ENCODE measurements around the gene MAP4.
"Not testable (repeated sequence)": the region's sequence is repeated elsewhere in the genome, so short reads cannot be mapped to it uniquely, and the experiment has no call there.

MAP4 gene

DNA sequence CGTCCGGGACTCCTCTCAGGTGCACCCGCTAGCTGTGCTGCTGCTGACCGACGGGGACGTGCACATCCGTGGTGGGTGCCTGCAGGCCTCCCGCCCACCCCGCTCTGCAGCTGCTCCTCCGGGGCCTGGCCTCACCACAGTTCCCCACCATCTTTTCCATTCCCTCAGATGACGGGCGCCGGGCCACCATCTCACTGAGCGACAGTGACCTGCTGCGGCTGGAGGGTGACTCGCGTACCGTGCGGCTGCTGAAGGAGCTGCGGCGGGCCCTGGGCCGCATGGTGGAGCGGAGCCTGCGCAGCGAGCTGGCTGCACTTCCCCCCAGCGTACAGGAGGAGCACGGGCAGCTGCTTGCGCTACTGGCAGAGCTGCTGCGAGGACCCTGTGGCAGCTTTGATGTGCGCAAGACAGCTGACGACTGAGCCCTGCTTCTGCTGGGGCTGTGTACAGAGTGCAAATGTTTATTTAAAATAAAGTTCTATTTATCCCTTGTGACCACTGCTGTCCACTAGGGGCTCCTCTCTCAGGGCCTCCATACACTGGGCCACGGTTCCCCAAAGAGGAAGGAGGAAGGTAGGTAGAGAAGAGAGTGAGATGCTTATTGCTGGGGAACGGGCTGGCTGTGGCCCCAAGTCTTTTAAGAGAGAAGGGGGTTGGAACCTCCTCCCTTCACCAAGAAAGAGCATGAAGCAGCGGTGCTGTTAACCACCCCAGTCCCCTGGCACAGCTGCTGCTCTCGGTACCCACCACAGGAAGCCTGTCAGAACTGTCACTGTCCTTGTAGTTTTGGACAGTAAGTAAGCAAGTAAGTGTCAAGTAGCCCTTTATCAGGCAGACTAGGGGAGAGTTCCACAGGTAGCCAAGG, 166.3 kb downstream of the MAP4 start:
- DNase-seq (ENCODE audit: insufficient read length, low spot score), result no peak
- FAIRE-seq, result no peak

DNA sequence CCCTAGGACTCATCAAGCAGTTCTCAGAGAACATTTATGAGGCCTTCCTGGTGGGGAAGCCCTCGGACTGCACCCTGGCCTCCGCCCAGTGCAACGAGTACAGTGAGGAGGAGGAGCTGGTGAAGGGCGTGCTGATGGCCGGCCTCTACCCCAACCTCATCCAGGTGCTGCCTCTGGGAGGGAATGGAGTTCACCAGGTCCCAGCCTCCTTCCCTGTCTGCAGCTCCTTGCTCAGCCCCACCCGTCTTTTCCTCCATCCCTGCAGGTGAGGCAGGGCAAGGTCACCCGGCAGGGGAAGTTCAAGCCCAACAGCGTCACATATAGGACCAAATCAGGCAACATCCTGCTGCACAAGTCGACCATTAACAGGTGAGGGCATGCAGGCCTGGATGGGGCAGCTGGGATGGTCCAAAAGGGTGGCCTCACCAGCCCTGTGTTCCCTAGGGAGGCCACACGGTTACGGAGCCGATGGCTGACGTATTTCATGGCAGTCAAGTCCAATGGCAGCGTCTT, 167.0 kb downstream of the MAP4 start:
- no peak for DNase-seq (ENCODE audit: insufficient read length, low spot score)
- FAIRE-seq, result no peak

DNA sequence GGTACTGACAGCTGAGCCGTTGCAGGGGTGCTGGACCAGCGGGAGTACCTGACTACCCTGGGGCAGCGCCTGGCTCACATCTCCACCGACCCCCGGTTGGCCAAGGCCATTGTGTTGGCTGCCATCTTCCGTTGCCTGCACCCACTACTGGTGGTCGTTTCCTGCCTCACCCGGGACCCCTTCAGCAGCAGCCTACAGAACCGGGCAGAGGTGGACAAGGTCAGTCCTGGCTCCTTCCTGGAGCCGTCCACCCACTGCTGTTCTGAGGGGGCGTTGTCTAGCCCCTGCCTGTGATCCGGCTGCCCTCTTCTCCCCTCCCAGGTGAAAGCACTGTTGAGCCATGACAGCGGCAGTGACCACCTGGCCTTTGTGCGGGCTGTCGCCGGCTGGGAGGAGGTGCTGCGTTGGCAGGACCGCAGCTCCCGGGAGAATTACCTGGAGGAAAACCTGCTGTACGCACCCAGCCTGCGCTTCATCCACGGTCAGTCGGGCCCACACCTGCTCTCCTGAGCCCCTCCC, 167.6 kb downstream of the MAP4 start:
- DNase-seq (ENCODE audit: insufficient read length, low spot score) (no peak), FAIRE-seq (no peak)

DNA sequence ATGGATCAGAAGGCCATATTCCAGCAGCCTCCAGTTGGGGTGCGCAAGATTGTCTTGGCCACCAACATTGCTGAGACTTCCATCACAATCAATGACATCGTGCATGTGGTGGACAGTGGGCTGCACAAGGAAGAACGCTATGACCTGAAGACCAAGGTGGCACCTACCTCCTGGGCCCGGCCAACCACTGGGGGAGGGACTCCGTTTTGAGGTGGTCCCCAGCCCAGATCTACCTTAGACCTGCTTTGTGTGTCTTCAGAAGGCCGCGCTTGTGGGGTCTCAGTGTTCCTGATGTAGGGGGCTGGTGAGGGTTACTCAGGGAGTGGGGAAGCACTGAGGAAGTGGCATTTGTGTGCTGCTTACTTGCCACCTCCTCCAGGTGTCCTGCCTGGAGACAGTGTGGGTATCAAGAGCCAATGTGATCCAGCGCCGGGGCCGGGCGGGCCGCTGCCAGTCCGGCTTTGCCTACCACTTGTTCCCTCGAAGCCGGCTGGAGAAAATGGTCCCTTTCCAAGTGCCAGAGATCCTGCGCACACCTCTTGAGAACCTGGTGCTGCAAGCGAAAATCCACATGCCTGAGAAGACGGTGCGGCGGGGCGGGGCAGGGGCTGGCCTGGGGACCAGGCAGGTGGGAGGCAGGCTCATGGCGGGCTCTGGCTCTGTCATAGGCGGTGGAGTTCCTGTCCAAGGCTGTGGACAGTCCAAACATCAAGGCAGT, 168.3 kb downstream of the MAP4 start:
- FAIRE-seq, result no peak
- DNase-seq (ENCODE audit: insufficient read length, low spot score), result no peak

DNA sequence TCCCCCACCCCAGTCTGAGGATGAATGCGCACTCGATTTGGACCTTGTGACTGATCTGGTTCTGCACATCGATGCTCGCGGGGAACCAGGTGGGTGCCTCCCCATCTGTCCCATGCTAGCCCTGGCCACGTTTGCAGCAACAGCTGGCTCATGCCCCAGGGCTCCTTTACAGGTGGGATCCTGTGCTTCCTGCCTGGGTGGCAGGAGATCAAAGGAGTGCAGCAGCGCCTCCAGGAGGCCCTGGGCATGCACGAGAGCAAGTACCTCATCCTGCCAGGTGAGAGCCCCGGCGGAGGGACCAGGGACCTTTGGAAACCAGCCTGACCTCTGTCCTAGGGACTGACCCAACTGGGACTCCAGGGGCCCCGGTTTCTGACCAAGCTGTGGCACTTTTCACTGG, 169.0 kb downstream of the MAP4 start:
- FAIRE-seq (no peak), DNase-seq (ENCODE audit: insufficient read length, low spot score) (no peak)

DNA sequence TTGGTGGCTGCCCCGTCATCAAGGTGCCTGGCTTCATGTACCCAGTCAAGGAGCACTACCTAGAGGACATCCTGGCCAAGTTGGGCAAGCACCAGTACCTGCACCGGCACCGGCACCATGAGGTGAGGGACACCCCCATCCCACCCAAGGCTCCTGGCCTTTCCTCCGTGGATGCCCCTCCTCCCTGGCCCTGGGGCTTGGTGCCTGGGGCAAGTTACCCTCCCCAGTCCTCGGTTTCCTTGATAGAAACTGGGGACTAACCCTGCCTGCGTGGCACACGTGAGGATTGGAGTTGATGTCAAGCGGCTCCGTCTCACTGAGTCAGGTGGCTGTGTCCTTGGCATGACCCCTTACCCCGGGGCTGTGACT, 169.4 kb downstream of the MAP4 start:
- no peak for FAIRE-seq
- DNase-seq (ENCODE audit: insufficient read length, low spot score), result no peak

DNA sequence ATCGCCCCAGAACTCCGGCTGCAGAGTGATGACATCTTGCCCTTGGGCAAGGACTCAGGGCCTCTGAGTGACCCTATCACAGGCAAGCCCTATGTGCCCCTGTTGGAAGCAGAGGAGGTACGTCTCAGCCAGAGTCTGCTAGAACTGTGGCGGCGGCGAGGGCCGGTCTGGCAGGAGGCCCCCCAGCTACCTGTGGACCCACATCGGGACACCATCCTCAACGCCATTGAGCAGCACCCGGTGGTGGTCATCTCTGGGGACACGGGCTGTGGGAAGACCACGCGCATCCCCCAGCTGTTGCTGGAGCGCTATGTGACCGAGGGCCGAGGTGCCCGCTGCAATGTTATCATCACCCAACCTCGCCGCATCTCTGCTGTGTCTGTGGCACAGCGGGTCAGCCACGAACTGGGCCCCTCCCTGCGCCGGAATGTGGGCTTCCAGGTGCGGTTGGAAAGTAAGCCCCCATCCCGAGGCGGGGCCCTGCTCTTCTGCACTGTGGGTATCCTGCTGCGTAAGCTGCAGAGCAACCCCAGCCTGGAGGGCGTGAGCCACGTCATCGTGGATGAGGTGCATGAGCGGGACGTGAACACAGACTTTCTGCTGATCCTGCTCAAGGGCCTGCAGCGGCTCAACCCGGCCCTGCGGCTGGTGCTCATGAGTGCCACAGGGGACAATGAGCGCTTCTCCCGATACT, 169.9 kb downstream of the MAP4 start:
- no peak for FAIRE-seq
- no peak for DNase-seq (ENCODE audit: insufficient read length, low spot score)

DNA sequence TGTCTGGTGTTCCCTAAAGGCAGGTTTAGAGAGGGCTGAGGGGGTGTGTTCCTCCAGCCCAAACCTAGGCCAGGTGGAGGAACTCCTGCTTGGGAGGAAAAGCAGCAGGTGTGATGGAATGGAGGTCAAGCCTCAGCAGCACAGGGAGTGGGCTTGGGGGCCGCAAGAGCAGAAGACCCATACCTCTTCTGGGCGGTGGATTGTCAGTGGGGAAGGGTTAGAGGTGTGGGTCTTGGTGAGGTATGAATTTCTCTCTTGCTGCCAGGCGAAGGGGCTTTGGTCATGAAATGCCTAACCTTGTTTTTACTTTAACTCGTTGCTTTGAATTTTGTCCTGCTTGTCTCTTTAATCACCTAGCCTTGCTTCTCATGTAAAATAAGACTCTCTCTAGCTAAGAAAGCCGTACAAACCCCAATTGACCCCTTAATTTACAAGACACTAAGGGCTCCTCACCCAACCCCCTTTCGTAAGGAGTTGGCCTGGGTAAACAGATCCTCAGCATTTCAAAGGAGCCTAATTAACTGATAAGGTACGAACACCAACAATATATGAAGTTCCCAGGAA, 174.3 kb downstream of the MAP4 start:
- FAIRE-seq (no peak), DNase-seq (ENCODE audit: insufficient read length, low spot score) (no peak)

DNA sequence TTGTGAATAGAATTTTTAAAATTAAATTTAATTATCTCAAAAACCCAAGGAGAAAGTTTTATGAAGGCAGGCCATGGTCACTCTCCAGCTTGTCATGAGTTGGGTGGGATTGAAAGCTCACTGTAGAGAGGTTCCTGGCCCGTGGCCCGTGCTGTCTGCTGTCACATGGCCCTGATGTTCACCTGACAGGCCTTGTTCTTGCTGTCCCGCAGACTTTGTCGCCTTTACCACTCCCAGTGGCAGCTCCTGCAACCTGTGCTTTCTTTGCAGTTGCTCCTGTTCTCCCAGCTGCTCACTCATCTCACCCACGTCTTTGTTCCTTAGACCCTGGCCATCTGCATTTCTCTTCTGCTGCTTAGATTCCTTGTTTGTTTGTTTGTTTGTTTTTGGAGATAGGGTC, 177.7 kb downstream of the MAP4 start:
- no peak for FAIRE-seq
- no peak for DNase-seq (ENCODE audit: insufficient read length, low spot score)

DNA sequence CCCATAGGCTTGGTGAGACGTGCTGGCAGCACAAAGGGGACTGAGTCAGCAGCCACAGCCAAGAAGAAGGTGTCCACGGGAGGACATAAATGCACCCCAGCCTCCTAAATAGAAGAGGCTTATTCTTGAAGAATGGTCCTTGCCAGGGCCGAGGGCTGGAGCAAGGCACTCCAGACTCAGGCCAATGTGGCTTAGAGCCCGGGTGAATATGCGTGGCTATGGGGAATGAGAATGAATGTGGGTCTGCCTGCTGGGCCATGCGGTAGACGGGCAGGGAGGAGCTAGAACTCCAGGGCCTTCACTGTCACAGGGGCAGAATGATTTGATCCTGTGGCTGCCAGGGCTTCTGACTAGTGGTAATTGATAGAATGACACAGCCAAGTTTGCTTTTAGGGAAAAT, 179.2 kb downstream of the MAP4 start:
- no peak for FAIRE-seq
- DNase-seq (ENCODE audit: insufficient read length, low spot score), result no peak

DNA sequence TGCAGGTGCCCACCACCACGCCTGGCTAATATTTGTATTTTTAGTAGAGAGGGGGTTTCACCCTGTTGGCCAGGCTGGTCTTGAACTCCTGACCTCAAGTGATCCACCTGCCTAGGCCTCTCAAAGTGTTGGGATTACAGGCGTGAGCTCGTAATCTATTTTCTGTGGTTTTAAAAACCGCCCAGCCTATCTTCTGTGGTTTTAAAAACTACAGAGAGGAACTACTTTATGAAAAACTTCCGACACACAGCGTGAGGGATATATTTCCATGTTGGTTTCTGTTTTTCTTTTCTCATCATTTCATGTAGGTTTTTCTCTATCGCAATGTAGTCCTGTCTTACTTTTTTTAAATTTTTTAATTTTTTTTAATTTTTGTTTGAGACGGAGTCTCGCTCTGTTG, 186.7 kb downstream of the MAP4 start:
- not testable (repeated sequence) for FAIRE-seq; DNase-seq (ENCODE audit: insufficient read length, low spot score)

DNA sequence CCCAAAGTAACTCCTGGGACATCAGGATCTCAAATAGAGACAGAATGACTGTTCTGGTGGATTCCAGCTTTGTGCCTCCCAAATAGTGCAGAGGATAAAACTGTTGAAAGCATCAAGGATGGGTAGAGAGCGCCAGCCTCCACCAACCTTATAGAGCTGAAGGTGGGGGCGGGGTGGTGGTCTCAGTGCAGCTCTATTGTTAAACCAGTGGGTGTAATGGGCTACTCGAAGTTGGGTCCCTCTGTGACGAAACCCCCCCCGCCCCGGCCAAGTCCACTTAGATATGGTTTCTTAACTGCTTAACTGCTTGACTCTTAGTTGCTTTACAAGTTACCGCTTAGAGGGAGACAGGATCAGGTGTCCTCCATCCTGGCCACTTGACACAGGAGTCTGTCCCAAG, 190.6 kb downstream of the MAP4 start:
- FAIRE-seq (no peak), DNase-seq (ENCODE audit: insufficient read length, low spot score) (no peak)

DNA sequence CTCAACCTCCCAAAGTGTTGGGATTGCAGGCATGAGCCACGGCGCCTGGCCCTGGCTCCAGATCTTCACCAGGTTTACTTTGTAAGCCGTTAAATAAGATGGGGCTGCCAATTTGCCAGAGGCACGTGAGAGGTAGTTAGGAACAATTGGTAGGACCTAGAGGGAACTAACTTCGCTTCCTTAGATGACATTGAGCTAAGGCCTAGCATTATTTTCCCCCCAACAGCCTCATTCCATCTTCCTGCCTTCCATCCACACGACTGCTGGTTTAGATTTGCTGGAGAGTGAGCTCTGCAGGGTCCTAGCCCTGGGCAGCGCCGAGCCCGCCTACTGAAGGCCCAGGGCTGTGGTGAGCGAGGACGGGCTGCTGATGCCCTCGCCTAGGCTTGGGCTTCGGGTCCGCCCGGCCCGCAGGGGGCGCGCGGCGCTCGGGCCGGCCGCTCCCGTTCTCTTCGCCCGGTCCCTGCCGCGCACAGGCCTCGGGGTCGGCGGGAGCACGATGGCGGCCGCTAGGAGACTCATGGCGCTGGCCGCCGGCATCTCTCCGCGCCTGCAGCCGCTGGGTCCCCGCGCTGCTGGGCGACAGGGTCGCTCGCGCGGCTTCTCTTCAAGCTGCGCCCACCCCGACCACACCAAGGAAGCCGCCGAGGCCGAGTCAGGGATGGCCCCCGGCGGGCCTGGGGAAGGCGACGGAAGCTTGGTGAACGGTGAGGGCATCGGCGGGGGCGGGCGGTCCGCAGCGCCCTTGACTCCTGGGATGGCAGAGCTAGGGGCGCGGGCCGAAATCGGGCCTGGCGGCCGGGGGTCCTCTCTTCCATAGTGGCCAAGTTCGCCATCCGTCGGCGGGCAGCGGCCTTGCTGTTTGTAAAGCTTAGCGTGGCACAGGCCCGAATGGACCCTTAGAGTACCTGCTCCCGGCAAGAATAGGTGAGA, 191.4 kb downstream of the MAP4 start:
- FAIRE-seq, result peak; percentile 87
- peak; percentile 96 for DNase-seq (ENCODE audit: insufficient read length, low spot score)

DNA sequence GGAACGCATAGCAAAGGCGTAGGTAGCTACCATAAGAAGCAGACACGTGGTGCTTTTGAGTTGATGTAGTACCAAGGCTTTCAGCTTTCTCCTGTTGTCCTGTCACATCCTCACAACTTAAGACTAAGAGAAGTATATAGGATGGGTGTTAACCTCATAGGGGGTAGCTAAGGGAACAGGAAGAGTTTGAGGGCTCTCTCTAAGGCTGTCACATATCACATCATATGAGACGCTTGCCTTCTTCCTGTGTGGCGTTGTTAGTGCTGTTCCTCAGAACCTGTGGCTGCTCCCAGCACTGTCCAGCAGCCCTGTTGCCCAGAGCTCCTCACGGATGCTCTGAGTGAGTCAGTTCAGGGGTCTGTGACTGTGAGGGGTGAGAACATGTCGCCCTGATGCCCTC, 198.6 kb downstream of the MAP4 start:
- no peak for FAIRE-seq
- no peak for DNase-seq (ENCODE audit: insufficient read length, low spot score)

DNA sequence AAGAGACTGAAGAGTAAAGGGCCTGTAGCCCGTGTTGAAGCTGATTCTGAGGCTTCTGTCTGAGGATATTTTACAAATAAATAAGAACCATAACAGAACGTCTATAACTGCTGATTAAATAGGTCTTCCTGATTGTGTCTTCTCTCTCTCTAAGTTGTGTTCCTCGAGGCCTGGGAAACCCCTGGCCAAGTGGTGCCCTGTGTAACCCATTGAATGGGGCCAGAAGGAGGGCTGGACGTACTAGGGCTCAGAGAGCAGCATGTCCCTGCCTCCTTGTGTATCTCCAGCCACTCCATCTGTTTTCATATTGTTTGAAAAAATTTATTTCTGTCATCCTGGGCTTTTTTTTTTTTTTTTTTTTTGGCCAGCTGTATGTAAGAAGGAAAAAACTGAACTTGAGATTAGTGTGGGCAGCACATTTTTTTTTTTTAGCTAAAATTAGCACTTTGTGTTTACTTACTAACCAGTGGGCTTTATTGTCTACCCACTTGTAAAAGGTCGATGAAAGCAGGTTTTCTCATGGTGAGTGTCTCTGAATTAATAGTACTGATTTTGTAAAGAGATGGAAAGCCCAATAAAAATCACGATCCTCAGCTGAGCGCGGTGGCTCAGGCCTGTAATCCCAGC, 202.6 kb downstream of the MAP4 start:
- DNase-seq (ENCODE audit: insufficient read length, low spot score) (no peak), FAIRE-seq (no peak)

DNA sequence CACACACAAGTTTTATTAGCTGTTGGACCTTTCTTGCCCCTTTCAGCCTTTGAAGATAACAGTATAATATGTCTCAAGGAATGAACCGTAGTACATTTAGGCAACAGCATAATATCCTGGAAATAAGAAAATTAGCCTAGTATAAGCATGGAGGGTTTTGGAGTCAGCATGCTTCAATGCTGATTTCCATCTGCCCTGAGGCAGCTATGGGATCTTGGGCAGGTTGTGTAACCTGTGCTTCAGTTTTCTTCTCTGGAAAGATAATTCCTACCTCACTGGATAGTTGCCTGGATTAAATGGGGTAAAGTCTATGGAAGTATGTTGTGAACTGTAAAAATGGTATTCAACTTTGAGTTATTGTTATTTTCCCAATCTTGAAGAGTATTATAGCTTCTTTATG, 211.6 kb downstream of the MAP4 start:
- FAIRE-seq (no peak), DNase-seq (ENCODE audit: insufficient read length, low spot score) (no peak)

DNA sequence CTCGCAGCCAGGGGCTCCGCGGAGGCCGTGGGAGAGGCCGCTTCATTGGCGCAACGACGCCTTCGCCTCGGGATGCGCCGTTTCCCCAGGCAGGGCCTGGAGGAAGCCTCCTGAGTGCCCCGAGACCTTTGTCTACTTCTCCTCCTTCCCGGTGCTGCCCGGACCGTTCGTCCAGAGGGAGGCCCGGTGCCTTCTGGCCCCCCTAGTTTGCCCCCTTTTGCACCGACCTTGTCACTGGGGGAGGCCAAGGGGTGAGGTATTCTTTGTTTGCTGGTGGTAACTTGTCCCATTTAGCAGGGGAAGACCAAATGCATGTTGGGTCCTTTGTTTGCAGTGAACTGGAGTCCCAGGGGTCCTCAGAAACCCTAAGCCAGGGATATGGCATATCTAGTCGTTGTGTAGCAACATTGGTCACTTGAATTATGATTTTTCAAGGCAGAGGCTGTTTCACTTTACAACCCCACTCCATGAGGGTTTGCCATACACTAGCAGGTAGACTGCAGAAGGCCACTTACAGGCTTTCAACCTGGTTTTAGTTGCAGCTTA, 212.7 kb downstream of the MAP4 start:
- DNase-seq (ENCODE audit: insufficient read length, low spot score), result no peak
- FAIRE-seq, result peak; percentile 14

DNA sequence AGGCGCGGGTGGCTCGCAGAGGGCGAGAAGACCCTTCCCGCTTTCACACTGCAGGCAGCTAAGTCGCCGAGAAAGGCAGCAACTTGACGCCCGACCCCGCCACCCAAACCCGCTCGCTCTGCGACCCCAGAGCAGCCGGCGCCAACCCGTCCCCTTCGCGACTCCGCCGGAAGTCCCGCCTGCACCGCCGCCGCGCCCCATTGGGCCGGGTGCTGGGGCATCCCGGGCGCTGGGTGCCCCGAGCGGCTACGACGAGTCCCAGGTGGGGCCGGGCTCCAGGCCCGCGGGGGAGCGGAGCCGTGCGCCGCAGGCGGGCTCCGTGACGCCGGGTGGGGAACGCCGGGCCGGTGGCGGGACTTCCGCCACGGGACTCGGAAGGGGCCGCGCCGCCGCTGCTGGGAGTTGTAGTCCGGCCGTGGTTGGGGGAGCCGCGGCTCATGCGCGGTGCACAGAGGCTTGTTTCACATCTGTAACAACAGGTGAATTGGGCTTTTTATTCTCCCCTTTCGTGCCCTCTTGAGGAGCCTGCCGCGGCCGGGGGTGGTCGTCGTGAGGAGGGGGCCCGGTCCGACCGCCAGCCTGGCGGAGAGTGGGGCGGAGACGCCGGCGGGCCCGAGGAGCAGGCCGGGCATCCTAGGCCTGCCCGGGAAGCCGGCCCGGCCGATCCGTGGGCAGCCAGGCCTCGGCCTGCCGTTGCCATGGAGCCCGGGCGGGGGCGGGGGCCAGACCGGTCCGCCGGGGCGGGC, 213.3 kb downstream of the MAP4 start, which contains the start of gene DHX30:
DHX30 (plus strand) TSS at position 405 of the 746 bp plus-strand sequence. CDS start 7,546 bp downstream, outside the sequence.
- FAIRE-seq (peak; percentile 90), DNase-seq (ENCODE audit: insufficient read length, low spot score) (peak; percentile 87)
